ENCODE measurements around the gene GMEB2.

DNA sequence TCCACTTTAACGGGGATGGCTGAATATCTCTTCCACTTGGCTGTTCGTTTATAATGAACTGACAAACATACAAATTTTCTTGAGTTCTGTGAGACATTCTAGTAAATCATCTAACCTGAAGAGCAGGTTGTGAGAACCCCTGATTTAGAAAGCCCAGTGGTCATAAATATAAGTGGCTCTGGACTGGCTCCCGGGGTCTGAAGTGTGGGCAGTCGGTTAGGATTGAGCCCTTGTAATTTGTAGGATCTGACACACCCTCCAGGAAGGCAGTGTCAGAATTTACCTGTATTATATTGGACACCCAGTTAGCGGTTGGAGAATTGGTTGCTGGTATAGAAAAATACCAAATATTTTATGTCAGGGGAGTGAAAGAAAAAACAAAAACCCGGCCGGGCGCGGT lies 6.8 kb upstream of the GMEB2 start:
- no peak for TF ChIP-seq EZH2 (IDR thresholded peaks at IDR 0.05)
- TF ChIP-seq, protein P1, sequence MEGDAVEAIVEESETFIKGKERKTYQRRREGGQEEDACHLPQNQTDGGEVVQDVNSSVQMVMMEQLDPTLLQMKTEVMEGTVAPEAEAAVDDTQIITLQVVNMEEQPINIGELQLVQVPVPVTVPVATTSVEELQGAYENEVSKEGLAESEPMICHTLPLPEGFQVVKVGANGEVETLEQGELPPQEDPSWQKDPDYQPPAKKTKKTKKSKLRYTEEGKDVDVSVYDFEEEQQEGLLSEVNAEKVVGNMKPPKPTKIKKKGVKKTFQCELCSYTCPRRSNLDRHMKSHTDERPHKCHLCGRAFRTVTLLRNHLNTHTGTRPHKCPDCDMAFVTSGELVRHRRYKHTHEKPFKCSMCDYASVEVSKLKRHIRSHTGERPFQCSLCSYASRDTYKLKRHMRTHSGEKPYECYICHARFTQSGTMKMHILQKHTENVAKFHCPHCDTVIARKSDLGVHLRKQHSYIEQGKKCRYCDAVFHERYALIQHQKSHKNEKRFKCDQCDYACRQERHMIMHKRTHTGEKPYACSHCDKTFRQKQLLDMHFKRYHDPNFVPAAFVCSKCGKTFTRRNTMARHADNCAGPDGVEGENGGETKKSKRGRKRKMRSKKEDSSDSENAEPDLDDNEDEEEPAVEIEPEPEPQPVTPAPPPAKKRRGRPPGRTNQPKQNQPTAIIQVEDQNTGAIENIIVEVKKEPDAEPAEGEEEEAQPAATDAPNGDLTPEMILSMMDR (IDR thresholded peaks at IDR 0.05): no peak
- no peak for TF ChIP-seq EZH2phosphoT487 (IDR thresholded peaks at IDR 0.05)
